ENCODE measurements around the gene CFAP157.

DNA sequence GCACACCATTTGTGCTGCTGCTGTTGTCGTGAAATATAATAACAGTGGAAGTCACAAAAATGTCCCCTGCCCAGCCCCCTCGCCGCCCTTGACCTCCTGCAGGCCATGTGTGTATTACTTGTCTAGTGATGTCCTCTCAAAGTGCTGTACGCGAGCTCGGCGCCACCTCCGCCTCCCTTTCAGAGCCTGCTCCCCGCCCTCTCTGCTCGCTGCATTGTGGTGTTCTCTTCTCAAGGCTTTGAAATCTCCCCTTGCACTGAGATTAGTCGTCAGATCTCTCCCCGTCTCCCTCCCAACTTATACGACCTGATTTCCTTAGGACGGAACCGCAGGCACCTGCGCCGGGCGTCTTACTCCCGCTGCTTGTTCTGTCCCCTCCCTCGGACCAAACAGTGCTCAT is 14.7 kb upstream of the CFAP157 start:
- no peak for TF ChIP-seq EZH2 (IDR thresholded peaks at IDR 0.05)
- no peak for TF ChIP-seq FOXP2 (optimal IDR thresholded peaks at IDR 0.05; ENCODE audit: control extremely low read depth, extremely low read length, insufficient read depth)
